Spleen (tissue), 11 donors: ENCODE measurements around the gene IFI27. TPM values are rescaled to one million over a fixed set of nuclear protein-coding genes. Genes with fewer than 3 reads are reported as not detected.

ENCODE experiments used
- DNase-seq: peaks from one replicate; pipeline ENCODE4 v3.0.0-alpha.2; 2020
- H3K27ac ChIP-seq, 8 donors: fragments of 200-600 bp; sonication (generic) in 7 of 8; 1 replicate in 4 of 8; 2 replicates in 4 of 8; pipeline versions ENCODE4 v1.5.0 to v1.8.0; 2016 to 2021; ENCODE audit warnings: inconsistent platforms in 4 of 8, mild to moderate bottlenecking in 4 of 8, moderate library complexity in 1 of 8
- H3K27me3 ChIP-seq, 7 donors: fragments of 200-600 bp; sonication (generic) in 6 of 7; replicated peaks in 1 of 7; 1 replicate in 4 of 7; 2 replicates in 3 of 7; pipeline versions ENCODE4 v1.5.0 to v1.8.0; 2016 to 2021; ENCODE audit warnings: inconsistent platforms in 3 of 7, mild to moderate bottlenecking in 1 of 7
- H3K36me3 ChIP-seq, 6 donors: fragments of 200-600 bp; sonication (generic) in 5 of 6; 1 replicate in 4 of 6; 2 replicates in 2 of 6; pipeline versions ENCODE4 v1.5.0 to v1.8.0; 2016 to 2021; ENCODE audit warnings: inconsistent platforms in 2 of 6
- H3K4me1 ChIP-seq, 6 donors: fragments of 200-600 bp; sonication (generic) in 5 of 6; 1 replicate in 3 of 6; 2 replicates in 3 of 6; pipeline versions ENCODE4 v1.5.0 to v1.8.0; 2016 to 2021; ENCODE audit warnings: inconsistent platforms in 3 of 6
- H3K4me3 ChIP-seq, 8 donors: fragments of 200-600 bp; sonication (generic) in 7 of 8; 1 replicate in 4 of 8; 2 replicates in 4 of 8; pipeline versions ENCODE4 v1.5.0 to v1.8.0; 2016 to 2021; ENCODE audit warnings: inconsistent platforms in 4 of 8, mild to moderate bottlenecking in 4 of 8, moderate library complexity in 2 of 8
- H3K9me3 ChIP-seq, 8 donors: fragments of 200-600 bp; sonication (generic) in 7 of 8; 1 replicate in 4 of 8; 2 replicates in 4 of 8; pipeline versions ENCODE4 v1.5.0 to v1.8.0; 2016 to 2021; ENCODE audit warnings: inconsistent platforms in 4 of 8
- POLR2A ChIP-seq, 3 donors: fragments of 450-650 bp; IDR thresholded peaks; one replicate each; pipeline ENCODE4 v1.5.1; 2017; ENCODE audit warnings: antibody characterized with exemption in 3 of 3, mild to moderate bottlenecking in 1 of 3
- POLR2AphosphoS5 ChIP-seq, 3 donors: sonication (generic); formaldehyde crosslinking; IDR thresholded peaks; one replicate each; pipeline ENCODE4 v1.5.1; 2017; ENCODE audit warnings: antibody characterized with exemption in 3 of 3
- WGBS, 5 donors: extraction: QIAGEN DNeasy Blood & Tissue Kit in 3 of 5; methylation state at CpG; one replicate each; pipeline versions ENCODE4 v1.1.5 to v1.1.7; 2013 to 2018; 5-methylcytosine and 5-hydroxymethylcytosine counted together
- intact Hi-C: fragments of 100-400 bp; cut with DNase I; formaldehyde crosslinking; loops from one replicate; pipeline ENCODE4 v1.15.0; 2023; ENCODE audit warnings: low total_unique reads
- polyA plus RNA-seq, 3 donors: library from polyadenylated mRNA; stranded (reverse); fragments of 200-250 nt; gene quantifications; one replicate each; pipeline ENCODE4 v1.2.1, GENCODE V29; 2013
- total RNA-seq, 7 donors: library from RNA; depleted of rRNA in 3 of 7; stranded (reverse); fragments of >200 nt in 3 of 7; fragmentation: NEBNext Ultra II Directional in 4 of 7; extraction: Animal tissue kit (Norgen Biotek cat#: 25700) in 4 of 7; gene quantifications; one replicate each; pipeline versions ENCODE4 v1.1.0 to v1.2.1, GENCODE V29; 2016 to 2021
- TF ChIP-seq, protein P1 (sequence below), 11 experiments: fragments of 200-600 bp in 7 of 11; fragments of 450-650 bp in 4 of 11; sonication (generic) in 4 of 11; IDR thresholded peaks in 8 of 11; conservative IDR thresholded peaks in 3 of 11; 1 replicate in 7 of 11; 2 replicates in 4 of 11; pipeline versions ENCODE4 v1.4.0 to v1.8.0; 2016 to 2021; ENCODE audit warnings: antibody characterized with exemption in 11 of 11, inconsistent platforms in 4 of 11, mild to moderate bottlenecking in 1 of 11
- donor health status: healthy with polysubstance abuse.
- donor health status: DM: no; HTN: no; CAD: no; lungs with moderate emphysema.
- donor health status: DM: no; HTN: no; CAD: no.
- donor health status: Bipolar disorder and iron deficiency.
- donor health status: healthy.
- donor health status: DM: no; HTN: no; CAD: no.
- donor health status: DM: yes; HTN: yes; CAD: no.

IFI27 gene
- total and polyA plus RNA-seq, 10 donors: 304 to 1,170 (median 719) TPM

DNA sequence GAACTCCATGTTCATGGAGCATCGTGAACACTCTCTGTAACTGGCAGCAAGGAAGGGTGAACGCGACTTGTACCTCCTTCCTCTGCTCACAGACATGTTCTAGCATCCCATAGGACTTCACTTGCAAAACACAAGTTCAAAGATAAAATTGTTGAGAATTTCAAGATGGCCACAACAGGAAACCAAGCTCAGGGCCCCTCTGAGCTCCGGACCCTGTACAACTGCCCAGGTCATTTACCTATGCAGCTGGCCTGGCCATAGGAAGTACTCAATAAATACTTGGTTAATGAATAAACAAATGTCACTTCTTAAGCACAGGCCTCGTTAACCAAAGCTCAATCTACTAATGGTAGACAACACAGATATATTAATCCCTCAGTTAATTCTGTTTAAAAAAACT, 51.9 kb downstream of the IFI27 start:
- Histone ChIP-seq H3K4me1 (peaks cover 0 to 30% (median 3%) of the 10 kb centered on the region in 6 donors), H3K9me3 (no peaks in the 10 kb centered on the region), H3K27me3 (peaks cover 0 to 39% (median 5%) of the 10 kb centered on the region in 7 donors), H3K27ac (no peak overlapping the region), H3K4me3 (no peak overlapping the region), H3K36me3 (no peaks in the 10 kb centered on the region)
- TF ChIP-seq, protein P1, sequence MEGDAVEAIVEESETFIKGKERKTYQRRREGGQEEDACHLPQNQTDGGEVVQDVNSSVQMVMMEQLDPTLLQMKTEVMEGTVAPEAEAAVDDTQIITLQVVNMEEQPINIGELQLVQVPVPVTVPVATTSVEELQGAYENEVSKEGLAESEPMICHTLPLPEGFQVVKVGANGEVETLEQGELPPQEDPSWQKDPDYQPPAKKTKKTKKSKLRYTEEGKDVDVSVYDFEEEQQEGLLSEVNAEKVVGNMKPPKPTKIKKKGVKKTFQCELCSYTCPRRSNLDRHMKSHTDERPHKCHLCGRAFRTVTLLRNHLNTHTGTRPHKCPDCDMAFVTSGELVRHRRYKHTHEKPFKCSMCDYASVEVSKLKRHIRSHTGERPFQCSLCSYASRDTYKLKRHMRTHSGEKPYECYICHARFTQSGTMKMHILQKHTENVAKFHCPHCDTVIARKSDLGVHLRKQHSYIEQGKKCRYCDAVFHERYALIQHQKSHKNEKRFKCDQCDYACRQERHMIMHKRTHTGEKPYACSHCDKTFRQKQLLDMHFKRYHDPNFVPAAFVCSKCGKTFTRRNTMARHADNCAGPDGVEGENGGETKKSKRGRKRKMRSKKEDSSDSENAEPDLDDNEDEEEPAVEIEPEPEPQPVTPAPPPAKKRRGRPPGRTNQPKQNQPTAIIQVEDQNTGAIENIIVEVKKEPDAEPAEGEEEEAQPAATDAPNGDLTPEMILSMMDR (IDR thresholded peaks at IDR 0.05 in 8 of 11, conservative IDR thresholded peaks at IDR 0.05 in 3 of 11): no peak
- TF ChIP-seq POLR2A (IDR thresholded peaks at IDR 0.05) (no peak), POLR2AphosphoS5 (IDR thresholded peaks at IDR 0.05) (no peak)
- no peak for DNase-seq
- 81 to 93% (median 85%) methylated on average over 5 of the region's 5 CpGs for WGBS, 5 donors
- intact Hi-C loops: no loop called here

DNA sequence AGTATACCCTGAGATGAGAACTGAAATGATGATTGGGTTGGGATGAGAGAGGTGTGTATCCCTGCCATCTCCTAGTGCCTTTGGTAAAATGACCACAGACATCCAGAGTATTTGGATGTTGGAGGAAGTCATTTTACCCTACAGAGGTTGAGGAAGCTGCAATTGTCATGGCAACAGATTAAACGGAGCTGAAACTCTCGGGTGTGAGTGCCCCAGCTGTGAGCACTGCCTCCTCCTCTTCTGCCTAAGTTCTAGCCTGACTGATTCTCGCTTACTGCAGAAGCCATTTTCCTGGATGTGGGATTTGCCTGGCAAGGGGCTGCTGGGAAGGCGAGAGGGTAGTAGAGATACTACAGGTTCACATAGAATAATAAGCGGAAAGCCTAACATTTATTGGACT, 53.3 kb downstream of the IFI27 start:
- no peaks in the 10 kb centered on the region for H3K9me3 ChIP-seq
- intact Hi-C loops: no loop called here
- H3K4me1 ChIP-seq: peaks cover 0 to 26% (median 3%) of the 10 kb centered on the region in 6 donors
- H3K36me3 ChIP-seq: no peaks in the 10 kb centered on the region
- no peak overlapping the region for H3K27ac ChIP-seq
- no peak for TF ChIP-seq POLR2A (IDR thresholded peaks at IDR 0.05)
- no peak for TF ChIP-seq POLR2AphosphoS5 (IDR thresholded peaks at IDR 0.05)
- TF ChIP-seq, protein P1 (IDR thresholded peaks at IDR 0.05 in 8 of 11, conservative IDR thresholded peaks at IDR 0.05 in 3 of 11): no peak
- H3K4me3 ChIP-seq: no peak overlapping the region
- H3K27me3 ChIP-seq: peaks cover 0 to 26% (median 0%) of the 10 kb centered on the region in 7 donors
- no peak for DNase-seq
- WGBS, 5 donors: 52 to 60% (median 58%) methylated on average over 5 of the region's 5 CpGs

DNA sequence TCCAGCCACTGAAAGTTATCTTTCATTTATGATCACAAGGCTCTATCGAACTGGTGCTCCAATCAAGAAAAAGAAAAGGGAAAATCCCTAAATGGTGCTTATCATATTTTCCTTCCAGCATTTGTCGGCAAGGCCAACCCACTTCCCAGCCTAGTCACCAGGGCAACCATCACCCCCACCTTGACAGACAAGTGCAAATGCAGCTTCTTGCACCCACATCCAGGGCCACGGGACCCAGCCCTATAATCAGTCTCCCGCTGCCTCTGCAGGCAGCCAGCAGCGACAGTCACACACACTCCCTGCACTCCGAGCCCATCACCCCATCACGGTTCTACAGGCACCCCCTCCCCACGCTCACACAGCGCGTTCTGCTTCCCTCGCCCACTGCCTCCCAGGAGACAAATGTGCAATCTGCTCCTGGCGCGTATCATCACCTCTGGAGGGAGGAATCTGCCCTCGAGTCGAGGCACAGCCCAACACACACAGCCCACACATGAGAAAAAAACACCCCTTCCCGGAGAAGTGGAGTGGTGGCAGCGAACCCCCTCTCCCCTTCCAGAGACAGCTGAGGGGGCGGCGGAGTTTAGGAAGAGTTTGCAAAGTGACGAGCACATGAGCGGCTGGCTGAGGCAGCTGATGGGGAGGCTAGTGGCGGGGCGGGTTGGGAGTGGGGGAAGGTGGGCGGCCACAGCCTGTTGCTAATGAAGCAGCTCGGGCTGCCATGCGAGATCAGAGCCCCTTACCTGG, 54.3 kb downstream of the IFI27 start:
- Histone ChIP-seq H3K4me3 (no peak overlapping the region), H3K36me3 (no peaks in the 10 kb centered on the region), H3K27me3 (peaks cover 0 to 23% (median 0%) of the 10 kb centered on the region in 7 donors), H3K9me3 (no peaks in the 10 kb centered on the region), H3K4me1 (peaks cover 0 to 26% (median 3%) of the 10 kb centered on the region in 6 donors), H3K27ac (no peak overlapping the region)
- WGBS, 5 donors: 58 to 61% (median 60%) methylated on average over 26 of the region's 26 CpGs
- intact Hi-C loops: no loop called here
- no peak for TF ChIP-seq POLR2AphosphoS5 (IDR thresholded peaks at IDR 0.05)
- TF ChIP-seq, protein P1 (IDR thresholded peaks at IDR 0.05 in 8 of 11, conservative IDR thresholded peaks at IDR 0.05 in 3 of 11): no peak
- DNase-seq: no peak

DNA sequence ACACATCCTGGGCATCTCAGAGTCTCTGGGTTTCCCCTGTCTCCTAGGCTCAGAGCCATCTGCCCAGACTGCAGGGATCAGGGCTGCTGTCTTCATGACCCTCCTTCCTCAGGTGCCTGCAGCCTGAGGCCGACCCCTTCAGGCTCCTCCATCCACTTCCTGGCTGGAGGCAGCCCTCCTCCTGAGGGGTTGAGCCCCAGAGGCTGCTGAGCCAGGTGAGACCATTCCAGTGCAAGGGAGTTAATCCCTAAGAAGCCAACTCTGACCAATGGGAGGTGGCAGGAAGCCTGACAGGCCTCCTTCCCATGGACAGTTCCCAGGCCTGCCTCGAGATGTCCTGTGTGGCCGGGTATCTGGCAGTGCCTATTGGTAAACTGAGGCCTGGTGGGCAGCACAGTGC, 55.2 kb downstream of the IFI27 start:
- peaks cover 0 to 25% (median 0%) of the 10 kb centered on the region in 7 donors for H3K27me3 ChIP-seq
- WGBS, 5 donors: 81 to 91% (median 87%) methylated on average over 3 of the region's 3 CpGs
- H3K4me1 ChIP-seq: peaks cover 0 to 25% (median 3%) of the 10 kb centered on the region in 6 donors
- no peaks in the 10 kb centered on the region for H3K36me3 ChIP-seq
- no peaks in the 10 kb centered on the region for H3K9me3 ChIP-seq
- no peak for DNase-seq
- intact Hi-C loops: no loop called here
- no peak overlapping the region for H3K27ac ChIP-seq
- H3K4me3 ChIP-seq: no peak overlapping the region
- TF ChIP-seq, protein P1 (IDR thresholded peaks at IDR 0.05 in 8 of 11, conservative IDR thresholded peaks at IDR 0.05 in 3 of 11): no peak
- TF ChIP-seq POLR2A (IDR thresholded peaks at IDR 0.05) (no peak), POLR2AphosphoS5 (IDR thresholded peaks at IDR 0.05) (no peak)
